Measurements from ENCODE around the gene APOBEC3F.

DNA sequence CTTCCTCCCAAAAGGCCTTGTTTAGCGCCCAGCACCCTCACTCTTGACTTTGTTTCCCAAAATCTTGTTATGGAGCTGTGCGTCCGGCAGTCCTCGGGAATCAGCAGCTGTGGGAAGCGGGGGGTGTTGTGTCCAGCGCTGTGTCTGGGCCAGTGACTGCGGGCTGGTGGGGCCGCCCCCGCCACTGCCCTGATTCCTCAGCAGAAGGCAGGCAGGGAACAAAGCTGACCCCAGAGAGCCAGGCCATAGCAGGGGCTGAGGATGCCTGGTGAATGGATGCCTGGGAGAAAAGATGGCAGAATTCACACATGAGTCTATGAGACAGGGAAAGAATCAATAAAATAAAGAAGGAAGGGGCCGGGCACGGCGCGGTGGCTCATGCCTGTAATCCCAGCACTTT lies 24.1 kb upstream of the APOBEC3F start:
- TF ChIP-seq POLR2A (IDR thresholded peaks at IDR 0.05) (no peak), EP300 (IDR thresholded peaks at IDR 0.05) (no peak)
- TF ChIP-seq, protein P1, sequence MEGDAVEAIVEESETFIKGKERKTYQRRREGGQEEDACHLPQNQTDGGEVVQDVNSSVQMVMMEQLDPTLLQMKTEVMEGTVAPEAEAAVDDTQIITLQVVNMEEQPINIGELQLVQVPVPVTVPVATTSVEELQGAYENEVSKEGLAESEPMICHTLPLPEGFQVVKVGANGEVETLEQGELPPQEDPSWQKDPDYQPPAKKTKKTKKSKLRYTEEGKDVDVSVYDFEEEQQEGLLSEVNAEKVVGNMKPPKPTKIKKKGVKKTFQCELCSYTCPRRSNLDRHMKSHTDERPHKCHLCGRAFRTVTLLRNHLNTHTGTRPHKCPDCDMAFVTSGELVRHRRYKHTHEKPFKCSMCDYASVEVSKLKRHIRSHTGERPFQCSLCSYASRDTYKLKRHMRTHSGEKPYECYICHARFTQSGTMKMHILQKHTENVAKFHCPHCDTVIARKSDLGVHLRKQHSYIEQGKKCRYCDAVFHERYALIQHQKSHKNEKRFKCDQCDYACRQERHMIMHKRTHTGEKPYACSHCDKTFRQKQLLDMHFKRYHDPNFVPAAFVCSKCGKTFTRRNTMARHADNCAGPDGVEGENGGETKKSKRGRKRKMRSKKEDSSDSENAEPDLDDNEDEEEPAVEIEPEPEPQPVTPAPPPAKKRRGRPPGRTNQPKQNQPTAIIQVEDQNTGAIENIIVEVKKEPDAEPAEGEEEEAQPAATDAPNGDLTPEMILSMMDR (IDR thresholded peaks at IDR 0.05), result no peak
